Transverse colon (tissue), 4 donors: Measurements from ENCODE around the gene SPRTN.

Experiments
- EP300 ChIP-seq: sonication (generic); formaldehyde crosslinking; IDR thresholded peaks from one replicate; pipeline ENCODE4 v1.6.1; 2017; ENCODE audit warnings: antibody characterized with exemption, low read depth
- POLR2A ChIP-seq: fragments of 450-650 bp; IDR thresholded peaks from one replicate; pipeline ENCODE4 v1.6.1; 2016; ENCODE audit warnings: antibody characterized with exemption, mild to moderate bottlenecking, moderate library complexity
- POLR2AphosphoS5 ChIP-seq, 3 donors: sonication (generic); formaldehyde crosslinking; IDR thresholded peaks; one replicate each; pipeline ENCODE4 v1.6.1; 2016; ENCODE audit warnings: antibody characterized with exemption in 3 of 3
- TF ChIP-seq, protein P1 (sequence below), 5 experiments: fragments of 200-600 bp in 3 of 5; fragments of 450-650 bp in 2 of 5; sonication (generic) in 3 of 5; IDR thresholded peaks; 1 replicate in 2 of 5; 2 replicates in 3 of 5; pipeline ENCODE4 v1.5.1; 2016 to 2017; ENCODE audit warnings: antibody characterized with exemption in 5 of 5, inconsistent platforms in 3 of 5, mild to moderate bottlenecking in 2 of 5, moderate library complexity in 1 of 5

DNA sequence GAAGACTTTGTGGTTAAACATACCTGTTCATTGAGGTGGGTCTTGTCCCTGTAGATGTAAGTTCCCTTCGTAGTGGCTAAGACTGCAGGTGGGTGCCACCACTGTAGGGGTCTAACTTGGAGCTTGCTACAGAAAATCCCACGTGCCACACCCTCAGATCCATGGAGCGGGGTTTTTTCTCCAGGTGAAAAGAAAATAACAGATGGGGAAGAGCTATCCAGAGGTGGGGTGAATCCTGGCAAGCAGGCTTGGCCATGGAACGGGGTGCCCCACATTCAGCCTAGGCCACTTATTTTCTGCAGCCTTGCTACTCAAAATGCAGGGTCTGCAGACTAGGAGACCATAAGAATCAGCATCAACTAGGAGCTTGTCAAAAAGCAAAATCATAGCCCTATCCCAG, 24.4 kb upstream of the SPRTN start:
- TF ChIP-seq, protein P1, sequence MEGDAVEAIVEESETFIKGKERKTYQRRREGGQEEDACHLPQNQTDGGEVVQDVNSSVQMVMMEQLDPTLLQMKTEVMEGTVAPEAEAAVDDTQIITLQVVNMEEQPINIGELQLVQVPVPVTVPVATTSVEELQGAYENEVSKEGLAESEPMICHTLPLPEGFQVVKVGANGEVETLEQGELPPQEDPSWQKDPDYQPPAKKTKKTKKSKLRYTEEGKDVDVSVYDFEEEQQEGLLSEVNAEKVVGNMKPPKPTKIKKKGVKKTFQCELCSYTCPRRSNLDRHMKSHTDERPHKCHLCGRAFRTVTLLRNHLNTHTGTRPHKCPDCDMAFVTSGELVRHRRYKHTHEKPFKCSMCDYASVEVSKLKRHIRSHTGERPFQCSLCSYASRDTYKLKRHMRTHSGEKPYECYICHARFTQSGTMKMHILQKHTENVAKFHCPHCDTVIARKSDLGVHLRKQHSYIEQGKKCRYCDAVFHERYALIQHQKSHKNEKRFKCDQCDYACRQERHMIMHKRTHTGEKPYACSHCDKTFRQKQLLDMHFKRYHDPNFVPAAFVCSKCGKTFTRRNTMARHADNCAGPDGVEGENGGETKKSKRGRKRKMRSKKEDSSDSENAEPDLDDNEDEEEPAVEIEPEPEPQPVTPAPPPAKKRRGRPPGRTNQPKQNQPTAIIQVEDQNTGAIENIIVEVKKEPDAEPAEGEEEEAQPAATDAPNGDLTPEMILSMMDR (IDR thresholded peaks at IDR 0.05), result no peak
- no peak for TF ChIP-seq EP300
- TF ChIP-seq POLR2A, result no peak
- TF ChIP-seq POLR2AphosphoS5 (IDR thresholded peaks at IDR 0.05), result no peak
